Left lung (tissue), 10 donors: Measurements from ENCODE around the gene AP5Z1. TPM values are rescaled to one million over a fixed set of nuclear protein-coding genes. Genes with fewer than 3 reads are reported as not detected.

Source experiments
- ATAC-seq: fragments of 200-7000 bp; cut with Tn5 transposase; one replicate; pipeline ENCODE4 v1.9.1; 2020; ENCODE audit warnings: moderate library complexity
- DNase-seq, 4 donors: peaks; one replicate each; pipeline ENCODE4 v3.0.0-alpha.2; 2013 to 2020
- H3K27ac ChIP-seq, 2 donors: fragments of 200-600 bp; sonication (generic) in 1 of 2; one replicate each; pipeline versions ENCODE4 v1.5.0 to v1.8.0; 2020 to 2021
- H3K27me3 ChIP-seq, 2 donors: fragments of 200-600 bp; sonication (generic) in 1 of 2; one replicate each; pipeline versions ENCODE4 v1.5.0 to v1.8.0; 2020 to 2021
- H3K36me3 ChIP-seq, 2 donors: fragments of 200-600 bp; sonication (generic) in 1 of 2; one replicate each; pipeline versions ENCODE4 v1.5.0 to v1.8.0; 2020 to 2021
- H3K4me1 ChIP-seq, 2 donors: fragments of 200-600 bp; one replicate each; pipeline ENCODE4 v1.8.0; 2021
- H3K4me3 ChIP-seq, 2 donors: fragments of 200-600 bp; sonication (generic) in 1 of 2; one replicate each; pipeline versions ENCODE4 v1.5.0 to v1.8.0; 2020 to 2021; ENCODE audit warnings: mild to moderate bottlenecking in 1 of 2
- H3K9me3 ChIP-seq, 2 donors: fragments of 200-600 bp; sonication (generic) in 1 of 2; one replicate each; pipeline versions ENCODE4 v1.5.0 to v1.8.0; 2020 to 2021
- intact Hi-C, 2 donors: fragments of 100-400 bp; cut with DNase I; formaldehyde crosslinking; loops; one replicate each; pipeline versions ENCODE4 v1.11.2 to v1.14.2; 2022
- polyA plus RNA-seq, 6 donors: library from polyadenylated mRNA; unstranded; fragments of 120-200 nt; gene quantifications; one replicate each; pipeline ENCODE4 v1.2.1, GENCODE V29; 2013; ENCODE audit not compliant: insufficient read length in 6 of 6
- total RNA-seq, 2 donors: library from RNA; stranded (reverse); fragmentation: NEBNext Ultra II Directional; extraction: Animal tissue kit (Norgen Biotek cat#: 25700); gene quantifications; one replicate each; pipeline ENCODE4 v1.2.1, GENCODE V29; 2021
- TF ChIP-seq, protein P1 (sequence below), 2 donors: fragments of 200-600 bp; sonication (generic) in 1 of 2; IDR thresholded peaks; one replicate each; pipeline versions ENCODE4 v1.5.0 to v1.8.0; 2021; ENCODE audit warnings: antibody characterized with exemption in 2 of 2
- donor health status: DM: no; HTN: yes; CAD: no.
- donor health status: DM: no; HTN: no; CAD: no.

The AP5Z1 gene
- total and polyA plus RNA-seq, 8 donors = 16.9 to 49.5 (median 22.5) TPM

DNA sequence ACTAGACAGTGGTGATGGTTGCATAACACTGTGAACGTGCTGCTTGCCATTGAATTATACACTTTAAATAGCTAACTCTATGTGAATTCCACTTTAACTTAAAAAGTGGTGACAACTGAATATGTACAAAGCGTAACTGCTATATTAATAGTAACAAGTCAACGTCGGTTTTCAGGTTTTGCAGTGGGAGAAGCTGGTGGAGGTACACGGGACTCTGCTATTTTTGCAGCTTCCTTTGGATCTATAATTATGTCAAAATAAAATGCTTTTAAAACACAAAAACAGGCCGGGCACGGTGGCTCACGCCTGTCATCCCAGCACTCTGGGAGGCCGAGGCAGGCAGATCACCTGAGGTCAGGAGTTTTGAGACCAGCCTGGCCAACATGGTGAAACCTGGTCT lies 21.0 kb downstream of the AP5Z1 start:
- ATAC-seq (no peak), DNase-seq (peak in 1 of 4 donors; percentile 34)
- Histone ChIP-seq H3K27me3 (no peaks in the 10 kb centered on the region), H3K27ac (no peak overlapping the region), H3K4me3 (no peak overlapping the region), H3K4me1 (peaks cover 0 to 16% of the 10 kb centered on the region in 2 donors), H3K36me3 (peaks cover 0 to 25% of the 10 kb centered on the region in 2 donors), H3K9me3 (no peaks in the 10 kb centered on the region)
- intact Hi-C loops = loop anchor here in 1 of 2 donors (10.0 kb wide), 1 partner anchor 288 kb away; no protein-coding TSS in a partner anchor
- TF ChIP-seq, protein P1, sequence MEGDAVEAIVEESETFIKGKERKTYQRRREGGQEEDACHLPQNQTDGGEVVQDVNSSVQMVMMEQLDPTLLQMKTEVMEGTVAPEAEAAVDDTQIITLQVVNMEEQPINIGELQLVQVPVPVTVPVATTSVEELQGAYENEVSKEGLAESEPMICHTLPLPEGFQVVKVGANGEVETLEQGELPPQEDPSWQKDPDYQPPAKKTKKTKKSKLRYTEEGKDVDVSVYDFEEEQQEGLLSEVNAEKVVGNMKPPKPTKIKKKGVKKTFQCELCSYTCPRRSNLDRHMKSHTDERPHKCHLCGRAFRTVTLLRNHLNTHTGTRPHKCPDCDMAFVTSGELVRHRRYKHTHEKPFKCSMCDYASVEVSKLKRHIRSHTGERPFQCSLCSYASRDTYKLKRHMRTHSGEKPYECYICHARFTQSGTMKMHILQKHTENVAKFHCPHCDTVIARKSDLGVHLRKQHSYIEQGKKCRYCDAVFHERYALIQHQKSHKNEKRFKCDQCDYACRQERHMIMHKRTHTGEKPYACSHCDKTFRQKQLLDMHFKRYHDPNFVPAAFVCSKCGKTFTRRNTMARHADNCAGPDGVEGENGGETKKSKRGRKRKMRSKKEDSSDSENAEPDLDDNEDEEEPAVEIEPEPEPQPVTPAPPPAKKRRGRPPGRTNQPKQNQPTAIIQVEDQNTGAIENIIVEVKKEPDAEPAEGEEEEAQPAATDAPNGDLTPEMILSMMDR (IDR thresholded peaks at IDR 0.05) = no peak

GRCh38 chr7:4797858-4798705 lies 22.7 kb downstream of the AP5Z1 start:
- Histone ChIP-seq H3K4me1 (peaks cover 0 to 9% of the 10 kb centered on the region in 2 donors), H3K4me3 (no peak overlapping the region), H3K36me3 (peaks cover 0 to 9% of the 10 kb centered on the region in 2 donors), H3K9me3 (no peaks in the 10 kb centered on the region), H3K27me3 (no peaks in the 10 kb centered on the region), H3K27ac (no peak overlapping the region)
- DNase-seq (peak in 2 of 4 donors; percentile 69 to 93), ATAC-seq (peak; percentile 87)
- intact Hi-C loops = loop anchor here in 1 of 2 donors (10.0 kb wide), 1 partner anchor 287 kb away; no protein-coding TSS in a partner anchor
- TF ChIP-seq, protein P1 (IDR thresholded peaks at IDR 0.05) = peak; percentile 84 to 91

GRCh38 chr7:4798706-4799235 lies 23.3 kb downstream of the AP5Z1 start:
- intact Hi-C loops = loop anchor here in 1 of 2 donors (10.0 kb wide), 1 partner anchor 286 kb away; no protein-coding TSS in a partner anchor
- ATAC-seq = no peak
- no peak for DNase-seq
- Histone ChIP-seq H3K9me3 (no peaks in the 10 kb centered on the region), H3K27ac (no peak overlapping the region), H3K36me3 (peaks cover 0 to 3% of the 10 kb centered on the region in 2 donors), H3K4me3 (no peak overlapping the region), H3K4me1 (peaks cover 0 to 9% of the 10 kb centered on the region in 2 donors), H3K27me3 (no peaks in the 10 kb centered on the region)
- TF ChIP-seq, protein P1 (IDR thresholded peaks at IDR 0.05) = no peak

GRCh38 chr7:4799508-4800268 lies 24.3 kb downstream of the AP5Z1 start:
- Histone ChIP-seq H3K9me3 (no peaks in the 10 kb centered on the region), H3K4me1 (peaks cover 0 to 9% of the 10 kb centered on the region in 2 donors), H3K36me3 (peaks cover 0 to under 1% of the 10 kb centered on the region in 2 donors), H3K27ac (no peak overlapping the region), H3K4me3 (no peak overlapping the region), H3K27me3 (no peaks in the 10 kb centered on the region)
- DNase-seq = peak in 1 of 4 donors; percentile 80
- intact Hi-C loops = loop anchor here in 1 of 2 donors (10.0 kb wide), 1 partner anchor 285 kb away; no protein-coding TSS in a partner anchor
- peak; percentile 12 for ATAC-seq
- TF ChIP-seq, protein P1 (IDR thresholded peaks at IDR 0.05) = no peak
